Cardiac muscle cell (in vitro differentiated cells and primary cell): ENCODE results near the gene ANTXR2. TPM values are rescaled to one million over a fixed set of nuclear protein-coding genes. Genes with fewer than 3 reads are reported as not detected.

ENCODE experiments used
- DNase-seq, 2 donors: peaks; one replicate each; pipeline versions ENCODE4 v3.0.0 to v3.0.0-alpha.2; 2010 to 2017; ENCODE audit warnings: low read depth in 1 of 2, low spot score in 1 of 2
- H3K27ac ChIP-seq: fragments of 200-600 bp; sonication (generic); 2 replicates; pipeline ENCODE4 v1.5.1; 2016
- H3K27me3 ChIP-seq: fragments of 200-600 bp; sonication (generic); 2 replicates; pipeline ENCODE4 v1.6.0; 2016; ENCODE audit warnings: control low read depth
- H3K36me3 ChIP-seq: fragments of 200-600 bp; sonication (generic); 2 replicates; pipeline ENCODE4 v1.5.1; 2016; ENCODE audit warnings: control low read depth
- H3K4me1 ChIP-seq: fragments of 200-600 bp; sonication (generic); 2 replicates; pipeline ENCODE4 v1.8.1; 2017; ENCODE audit warnings: low read depth, mild to moderate bottlenecking, mixed run types
- H3K4me3 ChIP-seq: fragments of 200-600 bp; sonication (generic); 2 replicates; pipeline ENCODE4 v1.5.1; 2016; ENCODE audit warnings: mild to moderate bottlenecking
- H3K9me3 ChIP-seq: fragments of 200-600 bp; sonication (generic); 2 replicates; pipeline ENCODE4 v1.5.1; 2017; ENCODE audit warnings: low read depth, mild to moderate bottlenecking, control low read depth
- polyA plus RNA-seq: library from polyadenylated mRNA; unstranded; fragments of >200 nt; fragmentation: Nextera tagmentation; extraction: Ambion mirVana; gene quantifications from 2 replicates; pipeline ENCODE4 v1.2.1, GENCODE V29; 2016
- total RNA-seq: library from RNA; depleted of rRNA; stranded (reverse); fragments of >200 nt; gene quantifications from 2 replicates; pipeline ENCODE4 v1.2.3, GENCODE V29; 2016
- TF ChIP-seq, protein P1 (sequence below): IDR thresholded peaks from 2 replicates; pipeline ENCODE4 v1.5.1; 2012; ENCODE audit warnings: low read depth, mild to moderate bottlenecking, low read length

Gene ANTXR2
- total and polyA plus RNA-seq, 2 experiments from 2014 or later: 70.6 to 79.6 TPM

DNA sequence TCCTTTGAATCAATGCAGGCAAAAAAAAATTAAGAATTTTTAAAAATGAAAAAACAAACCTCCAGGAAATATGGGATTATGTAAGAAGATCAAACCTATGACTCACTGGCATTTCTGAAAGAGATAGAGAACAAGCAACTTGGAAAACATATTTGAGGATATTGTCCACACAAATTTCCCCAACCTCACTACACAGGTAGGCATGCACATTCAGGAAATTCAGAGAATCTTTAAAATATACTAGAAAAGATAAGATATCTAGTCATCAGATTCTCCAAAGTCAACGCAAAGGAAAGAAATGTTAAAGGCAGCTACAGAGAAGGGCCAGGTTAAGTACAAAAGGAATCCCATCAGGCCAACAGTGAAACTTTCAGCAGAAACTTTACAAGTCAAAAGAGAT is 85.6 kb downstream of the ANTXR2 start:
- Histone ChIP-seq H3K9me3 (no peaks in the 10 kb centered on the region), H3K27me3 (no peaks in the 10 kb centered on the region), H3K27ac (no peak overlapping the region), H3K36me3 (peaks cover 9% of the 10 kb centered on the region), H3K4me3 (no peak overlapping the region), H3K4me1 (no peaks in the 10 kb centered on the region)
- TF ChIP-seq, protein P1, sequence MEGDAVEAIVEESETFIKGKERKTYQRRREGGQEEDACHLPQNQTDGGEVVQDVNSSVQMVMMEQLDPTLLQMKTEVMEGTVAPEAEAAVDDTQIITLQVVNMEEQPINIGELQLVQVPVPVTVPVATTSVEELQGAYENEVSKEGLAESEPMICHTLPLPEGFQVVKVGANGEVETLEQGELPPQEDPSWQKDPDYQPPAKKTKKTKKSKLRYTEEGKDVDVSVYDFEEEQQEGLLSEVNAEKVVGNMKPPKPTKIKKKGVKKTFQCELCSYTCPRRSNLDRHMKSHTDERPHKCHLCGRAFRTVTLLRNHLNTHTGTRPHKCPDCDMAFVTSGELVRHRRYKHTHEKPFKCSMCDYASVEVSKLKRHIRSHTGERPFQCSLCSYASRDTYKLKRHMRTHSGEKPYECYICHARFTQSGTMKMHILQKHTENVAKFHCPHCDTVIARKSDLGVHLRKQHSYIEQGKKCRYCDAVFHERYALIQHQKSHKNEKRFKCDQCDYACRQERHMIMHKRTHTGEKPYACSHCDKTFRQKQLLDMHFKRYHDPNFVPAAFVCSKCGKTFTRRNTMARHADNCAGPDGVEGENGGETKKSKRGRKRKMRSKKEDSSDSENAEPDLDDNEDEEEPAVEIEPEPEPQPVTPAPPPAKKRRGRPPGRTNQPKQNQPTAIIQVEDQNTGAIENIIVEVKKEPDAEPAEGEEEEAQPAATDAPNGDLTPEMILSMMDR: no peak
- DNase-seq: no peak

- no peak overlapping the region for H3K27ac ChIP-seq
Observed at GRCh38 chr4:79983431-79983830, 89.6 kb downstream of the ANTXR2 start.

DNA sequence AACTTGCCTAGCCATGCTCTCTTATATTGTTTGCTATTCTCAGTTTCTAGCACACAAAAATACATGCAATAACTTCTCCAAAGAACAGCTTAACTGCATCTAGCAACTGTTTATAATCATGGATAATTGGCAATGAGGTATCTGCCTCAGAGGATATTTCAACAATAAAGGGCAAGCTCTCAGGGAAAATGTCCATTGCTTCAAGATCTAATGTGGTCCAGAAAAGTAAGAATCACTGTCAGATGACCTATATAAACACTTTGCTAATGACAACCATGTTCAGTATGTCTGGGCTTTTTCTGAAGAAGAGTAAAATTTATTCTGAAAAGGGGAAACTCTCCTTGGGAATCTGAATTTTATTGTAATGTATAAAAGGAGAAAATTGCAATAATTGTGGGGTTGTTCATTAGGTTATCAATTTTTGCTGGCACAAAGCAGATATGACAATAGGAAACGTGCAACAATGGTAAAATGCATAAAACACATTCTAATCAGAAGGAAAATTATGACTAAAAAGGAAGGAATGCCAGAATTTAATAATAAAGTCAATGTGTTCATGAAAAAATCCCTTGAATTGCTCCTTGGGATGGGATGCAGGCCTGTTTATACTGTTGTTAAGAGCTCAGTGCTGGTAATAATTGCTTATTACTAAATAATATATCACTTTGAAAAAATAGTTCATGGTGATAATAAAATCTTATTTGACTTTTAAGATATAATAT is 90.3 kb downstream of the ANTXR2 start:
- H3K36me3 ChIP-seq: peaks cover 23% of the 10 kb centered on the region
- no peaks in the 10 kb centered on the region for H3K9me3 ChIP-seq
- TF ChIP-seq, protein P1: no peak
- H3K4me3 ChIP-seq: no peak overlapping the region
- H3K4me1 ChIP-seq: no peaks in the 10 kb centered on the region
- H3K27ac ChIP-seq: no peak overlapping the region
- peak in 1 of 2 donors; percentile 36 for DNase-seq
- no peaks in the 10 kb centered on the region for H3K27me3 ChIP-seq

More at GRCh38 chr4:79983431-79983830, 89.6 kb downstream of the ANTXR2 start:
- peaks cover 22% of the 10 kb centered on the region for H3K36me3 ChIP-seq
- no peaks in the 10 kb centered on the region for H3K27me3 ChIP-seq
- no peak overlapping the region for H3K4me3 ChIP-seq
- H3K4me1 ChIP-seq: no peaks in the 10 kb centered on the region
- H3K9me3 ChIP-seq: no peaks in the 10 kb centered on the region
- TF ChIP-seq, protein P1: no peak
- DNase-seq: no peak

- Histone ChIP-seq H3K4me1 (no peaks in the 10 kb centered on the region), H3K27me3 (no peaks in the 10 kb centered on the region), H3K4me3 (no peak overlapping the region), H3K36me3 (peaks cover 36% of the 10 kb centered on the region), H3K27ac (no peak overlapping the region), H3K9me3 (no peaks in the 10 kb centered on the region)
- TF ChIP-seq, protein P1: no peak
- DNase-seq: no peak
Observed at GRCh38 chr4:79980448-79980847, 92.6 kb downstream of the ANTXR2 start.

DNA sequence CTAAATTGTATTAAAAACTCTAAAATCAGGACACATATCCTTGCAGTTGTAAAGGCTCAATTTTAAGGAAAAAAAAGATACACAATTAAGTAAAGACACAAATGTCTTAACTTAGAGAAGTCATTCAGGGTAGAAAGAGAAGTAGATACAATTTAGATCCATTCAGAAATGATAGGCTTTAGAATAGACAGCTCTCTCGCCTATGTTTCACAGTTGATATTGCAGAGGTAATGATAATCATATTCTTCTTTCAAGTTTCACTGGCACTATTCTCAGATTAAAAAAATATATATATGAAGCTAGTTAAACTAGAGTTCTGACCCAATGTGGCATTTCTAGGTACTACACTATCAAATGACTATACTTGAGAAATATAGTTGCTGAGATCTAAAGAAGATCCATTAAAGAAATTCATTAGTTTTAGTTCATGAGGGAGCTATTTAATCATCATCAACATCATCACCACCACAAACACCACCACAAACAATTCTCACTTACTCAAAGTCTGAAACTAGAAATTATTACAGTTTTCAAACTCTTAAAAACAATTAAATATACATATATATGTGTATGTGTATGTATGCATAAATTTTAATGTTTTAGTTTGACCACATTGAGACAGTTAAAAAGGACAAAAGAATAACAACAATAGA is 93.1 kb downstream of the ANTXR2 start:
- TF ChIP-seq, protein P1: no peak
- DNase-seq: no peak
- no peaks in the 10 kb centered on the region for H3K9me3 ChIP-seq
- H3K27ac ChIP-seq: no peak overlapping the region
- peaks cover 37% of the 10 kb centered on the region for H3K36me3 ChIP-seq
- H3K27me3 ChIP-seq: no peaks in the 10 kb centered on the region
- no peaks in the 10 kb centered on the region for H3K4me1 ChIP-seq
- H3K4me3 ChIP-seq: no peak overlapping the region
